ENCODE data around the gene SRSF7. TPM values are rescaled to one million over a fixed set of nuclear protein-coding genes. Genes with fewer than 3 reads are reported as not detected.

SRSF7 gene
- total RNA-seq, 1 donor from 2014 or later = 187 TPM

GRCh38 chr2:38735999-38736320 lies 15.2 kb downstream of the SRSF7 start:
- peaks cover 9% of the 10 kb centered on the region for H3K9me3 Mint-ChIP-seq
- peak overlapping the region; percentile 94 for H3K27ac Mint-ChIP-seq
- DNase-seq (ENCODE audit: low spot score in 2 of 2, unreplicated experiment in 2 of 2) = no peak
- no peak overlapping the region for H3K4me3 Mint-ChIP-seq
- TF ChIP-seq CTCF (IDR thresholded peaks at IDR 0.05; ENCODE audit: unreplicated experiment) = no peak
- H3K4me1 Mint-ChIP-seq = peaks cover 21% of the 10 kb centered on the region
- H3K27me3 Mint-ChIP-seq (ENCODE audit: low read depth) = no peaks in the 10 kb centered on the region
- H3K36me3 Mint-ChIP-seq = peaks cover 38% of the 10 kb centered on the region

- TF ChIP-seq CTCF (IDR thresholded peaks at IDR 0.05; ENCODE audit: unreplicated experiment) = no peak
- H3K9me3 Mint-ChIP-seq = peaks cover 5% of the 10 kb centered on the region
- H3K27me3 Mint-ChIP-seq (ENCODE audit: low read depth) = no peaks in the 10 kb centered on the region
- H3K27ac Mint-ChIP-seq = peak overlapping the region; percentile 50
- peaks cover 34% of the 10 kb centered on the region for H3K36me3 Mint-ChIP-seq
- no peak overlapping the region for H3K4me3 Mint-ChIP-seq
- no peak for DNase-seq (ENCODE audit: low spot score in 2 of 2, unreplicated experiment in 2 of 2)
- peaks cover 21% of the 10 kb centered on the region for H3K4me1 Mint-ChIP-seq
Observed at GRCh38 chr2:38734299-38735058, 16.7 kb downstream of the SRSF7 start.

GRCh38 chr2:38733300-38733971 lies 17.7 kb downstream of the SRSF7 start:
- H3K9me3 Mint-ChIP-seq = no peaks in the 10 kb centered on the region
- no peaks in the 10 kb centered on the region for H3K27me3 Mint-ChIP-seq (ENCODE audit: low read depth)
- peaks cover 23% of the 10 kb centered on the region for H3K36me3 Mint-ChIP-seq
- H3K27ac Mint-ChIP-seq = no peak overlapping the region
- no peak for DNase-seq (ENCODE audit: low spot score in 2 of 2, unreplicated experiment in 2 of 2)
- no peak for TF ChIP-seq CTCF (IDR thresholded peaks at IDR 0.05; ENCODE audit: unreplicated experiment)
- no peak overlapping the region for H3K4me3 Mint-ChIP-seq
- H3K4me1 Mint-ChIP-seq = peaks cover 21% of the 10 kb centered on the region

GRCh38 chr2:38731684-38732221 lies 19.4 kb downstream of the SRSF7 start:
- H3K36me3 Mint-ChIP-seq = peaks cover 15% of the 10 kb centered on the region
- TF ChIP-seq CTCF (IDR thresholded peaks at IDR 0.05; ENCODE audit: unreplicated experiment) = no peak
- no peak overlapping the region for H3K4me3 Mint-ChIP-seq
- peaks cover 12% of the 10 kb centered on the region for H3K4me1 Mint-ChIP-seq
- no peak overlapping the region for H3K27ac Mint-ChIP-seq
- H3K9me3 Mint-ChIP-seq = no peaks in the 10 kb centered on the region
- no peaks in the 10 kb centered on the region for H3K27me3 Mint-ChIP-seq (ENCODE audit: low read depth)
- DNase-seq (ENCODE audit: low spot score in 2 of 2, unreplicated experiment in 2 of 2) = no peak

- H3K27ac Mint-ChIP-seq = no peak overlapping the region
- peaks cover 5% of the 10 kb centered on the region for H3K4me1 Mint-ChIP-seq
- peaks cover 15% of the 10 kb centered on the region for H3K36me3 Mint-ChIP-seq
- no peak for DNase-seq (ENCODE audit: low spot score in 2 of 2, unreplicated experiment in 2 of 2)
- no peak for TF ChIP-seq CTCF (IDR thresholded peaks at IDR 0.05; ENCODE audit: unreplicated experiment)
- no peaks in the 10 kb centered on the region for H3K27me3 Mint-ChIP-seq (ENCODE audit: low read depth)
- no peaks in the 10 kb centered on the region for H3K9me3 Mint-ChIP-seq
- H3K4me3 Mint-ChIP-seq = no peak overlapping the region
Observed at GRCh38 chr2:38731090-38731489, 20.1 kb downstream of the SRSF7 start.

Data from mesothelial cell of epicardium (in vitro differentiated cells).